ENCODE measurements around the gene TBX4.

Gene TBX4

DNA sequence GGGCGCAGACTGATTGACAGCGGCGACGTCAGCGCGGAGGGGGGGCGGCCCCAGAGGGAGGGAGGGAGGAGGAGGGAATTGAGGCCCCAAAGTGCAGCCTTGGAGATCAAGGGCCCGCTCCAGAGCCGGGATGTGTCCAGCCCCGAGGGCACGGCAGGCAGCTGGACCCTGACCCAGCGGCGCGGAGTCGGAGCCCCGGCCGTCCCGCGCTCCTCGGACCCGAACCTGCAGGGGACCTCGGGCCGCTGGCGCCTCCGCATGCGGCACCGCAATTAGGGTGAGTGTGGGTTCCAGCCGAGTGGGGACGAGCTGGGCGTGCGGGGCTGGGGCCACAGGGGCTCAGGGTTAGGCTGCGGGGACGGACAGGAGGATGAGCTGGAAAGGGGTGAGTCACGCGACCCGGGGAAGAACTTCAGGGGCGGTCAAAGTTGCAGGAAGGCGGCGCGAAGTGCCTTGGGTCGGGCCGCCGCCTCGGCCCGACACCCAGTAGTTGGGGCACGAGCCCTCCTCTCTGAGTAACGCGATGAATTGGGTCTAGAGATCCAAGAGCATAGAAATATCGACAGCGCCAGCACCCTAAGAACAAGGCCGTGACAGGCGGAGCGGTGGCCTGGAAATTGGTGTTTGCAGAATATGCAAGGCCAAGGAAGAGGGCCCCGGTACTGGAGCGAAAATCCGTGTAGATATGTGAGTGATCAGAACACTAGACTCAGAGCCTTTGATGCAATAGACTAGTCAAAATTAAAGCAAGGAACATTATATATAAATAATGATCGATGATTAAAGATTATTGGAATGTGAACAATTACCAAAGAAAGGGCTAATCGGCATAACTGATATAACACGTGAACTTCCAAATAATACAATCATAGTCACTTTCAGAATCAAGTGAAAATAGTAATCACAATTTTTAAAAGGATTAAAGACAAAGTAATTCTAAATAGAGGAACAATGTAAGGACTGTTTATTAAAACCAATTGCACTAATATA is at the start of gene TBX4:
TSS of gene TBX4 (plus strand) at position 122 of the 990 bp plus-strand sequence. CDS start 4,069 bp downstream, outside the sequence.
- DNase-seq, result no peak
- Histone ChIP-seq H3K36me3 (no peaks in the 10 kb centered on the region), H3K27me3 (ENCODE audit: insufficient read depth, low read depth, severe bottlenecking) (no peaks in the 10 kb centered on the region), H3K4me3 (ENCODE audit: low read depth, low read length) (no peak within 1 kb of the TSS), H3K9me3 (ENCODE audit: severe bottlenecking) (peaks cover 15% of the 10 kb centered on the region), H3K27ac (no peak within 1 kb of the TSS)
- TF ChIP-seq, protein P1, sequence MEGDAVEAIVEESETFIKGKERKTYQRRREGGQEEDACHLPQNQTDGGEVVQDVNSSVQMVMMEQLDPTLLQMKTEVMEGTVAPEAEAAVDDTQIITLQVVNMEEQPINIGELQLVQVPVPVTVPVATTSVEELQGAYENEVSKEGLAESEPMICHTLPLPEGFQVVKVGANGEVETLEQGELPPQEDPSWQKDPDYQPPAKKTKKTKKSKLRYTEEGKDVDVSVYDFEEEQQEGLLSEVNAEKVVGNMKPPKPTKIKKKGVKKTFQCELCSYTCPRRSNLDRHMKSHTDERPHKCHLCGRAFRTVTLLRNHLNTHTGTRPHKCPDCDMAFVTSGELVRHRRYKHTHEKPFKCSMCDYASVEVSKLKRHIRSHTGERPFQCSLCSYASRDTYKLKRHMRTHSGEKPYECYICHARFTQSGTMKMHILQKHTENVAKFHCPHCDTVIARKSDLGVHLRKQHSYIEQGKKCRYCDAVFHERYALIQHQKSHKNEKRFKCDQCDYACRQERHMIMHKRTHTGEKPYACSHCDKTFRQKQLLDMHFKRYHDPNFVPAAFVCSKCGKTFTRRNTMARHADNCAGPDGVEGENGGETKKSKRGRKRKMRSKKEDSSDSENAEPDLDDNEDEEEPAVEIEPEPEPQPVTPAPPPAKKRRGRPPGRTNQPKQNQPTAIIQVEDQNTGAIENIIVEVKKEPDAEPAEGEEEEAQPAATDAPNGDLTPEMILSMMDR (IDR thresholded peaks at IDR 0.05; ENCODE audit: low read depth, low read length), result no peak

DNA sequence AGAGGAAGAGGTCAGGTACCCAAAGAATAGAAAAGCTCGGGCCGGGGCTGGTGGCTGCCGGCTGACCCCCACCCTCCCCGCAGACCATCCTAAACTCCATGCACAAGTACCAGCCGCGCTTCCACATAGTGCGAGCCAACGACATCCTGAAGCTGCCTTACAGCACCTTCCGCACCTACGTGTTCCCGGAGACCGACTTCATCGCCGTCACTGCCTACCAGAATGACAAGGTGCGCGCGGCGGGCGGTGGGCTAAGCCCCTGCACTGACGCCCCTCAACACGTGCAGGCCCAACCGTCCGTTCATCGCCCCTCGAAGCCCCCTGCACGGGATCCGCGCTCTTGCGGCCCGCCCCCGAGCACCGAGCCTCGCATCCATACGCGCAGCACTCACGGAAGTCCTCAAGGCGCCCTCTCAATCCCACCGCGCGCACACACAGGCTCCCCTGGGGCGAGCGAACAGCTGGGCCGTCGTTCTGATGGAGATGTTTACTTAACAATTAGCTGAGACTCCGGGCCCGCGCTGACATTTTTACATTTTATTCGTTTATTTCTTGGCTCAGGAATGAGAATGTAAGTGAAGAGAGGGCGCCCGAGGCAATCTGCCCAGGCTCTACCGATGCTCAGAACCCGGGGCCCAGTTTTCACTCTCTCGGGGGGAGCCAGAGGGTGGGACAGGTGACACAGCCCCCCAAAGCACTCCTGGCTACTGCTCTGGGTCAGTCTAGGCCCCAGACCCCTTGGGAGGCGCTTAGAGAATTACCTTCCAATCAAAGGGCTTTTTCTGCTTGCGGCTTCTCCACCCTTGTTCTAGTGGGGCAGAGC is 49.0 kb upstream of the TBX4 start:
- Histone ChIP-seq H3K4me3 (ENCODE audit: low read depth, low read length) (no peak overlapping the region), H3K36me3 (peaks cover 6% of the 10 kb centered on the region), H3K27me3 (ENCODE audit: insufficient read depth, low read depth, severe bottlenecking) (peaks cover 20% of the 10 kb centered on the region), H3K27ac (no peak overlapping the region), H3K9me3 (ENCODE audit: severe bottlenecking) (no peaks in the 10 kb centered on the region)
- DNase-seq, result no peak
- TF ChIP-seq, protein P1 (IDR thresholded peaks at IDR 0.05; ENCODE audit: low read depth, low read length), result no peak

DNA sequence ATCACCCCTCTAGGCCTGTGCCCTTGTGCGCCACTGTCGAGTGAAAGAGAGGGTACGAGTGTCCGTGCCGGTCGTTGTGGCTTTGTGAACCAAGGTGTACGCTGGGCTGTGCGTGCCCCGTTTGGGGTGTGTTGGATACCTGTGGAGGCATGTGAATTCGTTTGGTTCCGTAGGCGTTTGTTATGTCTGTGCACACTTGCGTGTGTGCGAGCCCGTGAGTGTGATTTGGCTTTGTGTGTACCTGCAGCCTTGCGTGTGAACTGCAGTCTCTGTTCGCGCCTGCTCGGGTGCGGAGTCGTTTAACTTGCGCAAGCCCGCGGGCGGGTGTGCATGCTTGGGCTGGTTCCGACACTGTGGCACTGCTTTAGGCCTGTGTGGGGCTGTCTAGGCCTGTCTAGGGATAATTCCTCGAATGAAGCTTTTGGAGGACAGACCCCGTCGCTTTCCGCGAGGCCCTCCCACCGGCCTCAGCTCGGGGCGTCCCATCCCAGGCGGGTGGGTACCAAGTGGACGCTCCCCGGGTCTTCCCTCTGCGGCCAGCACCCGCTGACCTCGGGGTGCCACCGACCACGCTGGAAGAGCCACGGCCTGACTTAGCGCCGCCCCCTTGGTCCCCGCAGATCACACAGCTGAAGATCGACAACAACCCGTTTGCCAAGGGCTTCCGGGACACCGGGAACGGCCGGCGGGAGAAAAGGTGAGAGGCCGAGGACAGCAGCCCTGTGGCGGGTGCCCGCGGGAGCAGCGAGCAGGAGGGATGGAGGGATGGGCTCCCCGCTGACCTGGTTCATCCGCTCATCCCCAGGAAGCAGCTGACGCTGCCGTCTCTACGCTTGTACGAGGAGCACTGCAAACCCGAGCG is 48.2 kb upstream of the TBX4 start:
- TF ChIP-seq, protein P1 (IDR thresholded peaks at IDR 0.05; ENCODE audit: low read depth, low read length), result no peak
- no peak for DNase-seq
- no peak overlapping the region for H3K4me3 ChIP-seq (ENCODE audit: low read depth, low read length)
- no peaks in the 10 kb centered on the region for H3K9me3 ChIP-seq (ENCODE audit: severe bottlenecking)
- H3K27ac ChIP-seq, result no peak overlapping the region
- H3K27me3 ChIP-seq (ENCODE audit: insufficient read depth, low read depth, severe bottlenecking), result peaks cover 12% of the 10 kb centered on the region
- peaks cover 3% of the 10 kb centered on the region for H3K36me3 ChIP-seq

DNA sequence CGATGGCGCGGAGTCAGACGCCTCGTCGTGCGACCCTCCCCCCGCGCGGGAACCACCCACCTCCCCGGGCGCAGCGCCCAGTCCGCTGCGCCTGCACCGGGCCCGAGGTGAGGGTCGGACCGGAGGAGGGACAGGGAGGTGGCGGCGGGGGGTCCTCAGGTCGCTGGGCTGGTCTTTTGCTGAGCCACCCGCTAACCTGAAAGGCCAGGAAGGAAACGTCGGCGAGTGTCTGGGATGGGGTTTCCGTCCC is 47.6 kb upstream of the TBX4 start:
- no peak overlapping the region for H3K4me3 ChIP-seq (ENCODE audit: low read depth, low read length)
- TF ChIP-seq, protein P1 (IDR thresholded peaks at IDR 0.05; ENCODE audit: low read depth, low read length), result no peak
- H3K9me3 ChIP-seq (ENCODE audit: severe bottlenecking), result no peaks in the 10 kb centered on the region
- peaks cover 8% of the 10 kb centered on the region for H3K27me3 ChIP-seq (ENCODE audit: insufficient read depth, low read depth, severe bottlenecking)
- no peak overlapping the region for H3K27ac ChIP-seq
- no peaks in the 10 kb centered on the region; the same call in 1 of the 2 replicates for H3K36me3 ChIP-seq
- DNase-seq, result no peak

DNA sequence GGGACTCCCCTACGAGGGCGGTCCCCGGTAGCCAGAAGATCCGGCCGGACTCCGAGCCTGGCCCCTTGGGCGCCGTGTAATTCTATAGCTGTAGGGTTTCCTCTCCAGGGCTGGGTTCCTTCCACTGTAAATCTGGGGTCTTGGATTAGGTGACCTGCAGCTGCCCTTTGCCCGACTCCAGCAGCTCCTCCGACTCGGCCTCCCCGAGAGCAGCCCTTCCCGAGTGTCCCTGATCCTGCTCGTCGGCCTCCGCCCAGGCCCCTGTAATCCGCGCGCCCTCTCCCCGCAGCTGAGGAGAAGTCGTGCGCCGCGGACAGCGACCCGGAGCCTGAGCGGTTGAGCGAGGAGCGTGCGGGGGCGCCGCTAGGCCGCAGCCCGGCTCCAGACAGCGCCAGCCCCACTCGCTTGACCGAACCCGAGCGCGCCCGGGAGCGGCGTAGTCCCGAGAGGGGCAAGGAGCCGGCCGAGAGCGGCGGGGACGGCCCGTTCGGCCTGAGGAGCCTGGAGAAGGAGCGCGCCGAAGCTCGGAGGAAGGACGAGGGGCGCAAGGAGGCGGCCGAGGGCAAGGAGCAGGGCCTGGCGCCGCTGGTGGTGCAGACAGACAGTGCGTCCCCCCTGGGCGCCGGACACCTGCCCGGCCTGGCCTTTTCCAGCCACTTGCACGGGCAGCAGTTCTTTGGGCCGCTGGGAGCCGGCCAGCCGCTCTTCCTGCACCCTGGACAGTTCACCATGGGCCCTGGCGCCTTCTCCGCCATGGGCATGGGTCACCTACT is 47.1 kb upstream of the TBX4 start:
- Histone ChIP-seq H3K27ac (no peak overlapping the region), H3K4me3 (ENCODE audit: low read depth, low read length) (no peak overlapping the region), H3K9me3 (ENCODE audit: severe bottlenecking) (no peaks in the 10 kb centered on the region), H3K36me3 (no peaks in the 10 kb centered on the region; the same call in 1 of the 2 replicates), H3K27me3 (ENCODE audit: insufficient read depth, low read depth, severe bottlenecking) (peaks cover 14% of the 10 kb centered on the region)
- DNase-seq, result no peak
- TF ChIP-seq, protein P1 (IDR thresholded peaks at IDR 0.05; ENCODE audit: low read depth, low read length), result no peak

All from WERI-Rb-1 (cell line).